Embryonic facial prominence (tissue), 1 donor: Measurements from ENCODE around the gene PSD4.

ENCODE experiments used
- DNase-seq: peaks from one replicate; pipeline ENCODE4 v3.0.0-alpha.2; 2016; ENCODE audit errors: extremely low spot score

Gene PSD4

GRCh38 chr2:113238871-113239839 lies 65.4 kb downstream of the PSD4 start:
- no peak for DNase-seq

- DNase-seq: no peak
These were observed 66.6 kb downstream of the PSD4 start for GRCh38 chr2:113240150-113240914.

- DNase-seq: no peak
These were observed 67.4 kb downstream of the PSD4 start for GRCh38 chr2:113240915-113241911.

GRCh38 chr2:113242327-113242726 lies 68.6 kb downstream of the PSD4 start:
- DNase-seq: no peak

- no peak for DNase-seq
These were observed 71.5 kb downstream of the PSD4 start for GRCh38 chr2:113245276-113245711.

- no peak for DNase-seq
These were observed 72.8 kb downstream of the PSD4 start for GRCh38 chr2:113246606-113247005.

GRCh38 chr2:113248997-113249770 lies 75.4 kb downstream of the PSD4 start:
- DNase-seq: peak; percentile 25

GRCh38 chr2:113251118-113251517 lies 77.3 kb downstream of the PSD4 start:
- DNase-seq: no peak

- no peak for DNase-seq
These were observed 78.3 kb downstream of the PSD4 start for GRCh38 chr2:113252047-113252590.

- no peak for DNase-seq
These were observed 79.7 kb downstream of the PSD4 start for GRCh38 chr2:113253453-113253852.

- DNase-seq: no peak
These were observed 81.6 kb downstream of the PSD4 start for GRCh38 chr2:113255140-113256070.

- DNase-seq: no peak
These were observed 83.9 kb downstream of the PSD4 start for GRCh38 chr2:113257516-113258264.

- DNase-seq: no peak
These were observed 84.8 kb downstream of the PSD4 start for GRCh38 chr2:113258471-113259147.
